Loucy (cell line): ENCODE measurements around the gene KCNQ5.

Experiments used
- EZH2phosphoT487 ChIP-seq: fragments of 200-600 bp; IDR thresholded peaks from 2 replicates; pipeline ENCODE4 v1.6.1; 2018; ENCODE audit warnings: antibody characterized with exemption, mild to moderate bottlenecking, moderate library complexity, borderline replicate concordance
- TF ChIP-seq, protein P1 (sequence below): fragments of 200-600 bp; sonication (generic); conservative IDR thresholded peaks from 2 replicates; pipeline ENCODE4 v1.5.1; 2014; ENCODE audit warnings: mild to moderate bottlenecking, antibody characterized with exemption, low read length

DNA sequence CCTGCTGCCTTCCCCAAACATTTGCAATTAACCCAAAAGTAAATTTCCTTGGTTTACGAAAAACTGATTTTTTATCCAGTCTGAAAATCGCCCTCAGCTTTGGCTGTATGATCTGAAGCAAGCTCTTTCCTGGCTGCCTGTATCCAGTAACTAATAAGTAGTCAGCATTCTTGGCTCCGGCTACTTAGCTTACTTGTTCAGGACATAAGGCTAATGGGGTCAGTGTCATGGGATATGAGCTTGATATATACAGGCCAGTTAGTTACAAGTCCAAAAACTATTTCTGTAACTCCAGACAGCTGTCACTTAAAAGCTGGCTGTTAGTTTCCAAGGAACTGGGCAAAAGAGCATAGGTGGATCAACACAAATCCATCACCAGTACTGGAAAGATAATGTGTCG is 547.2 kb downstream of the KCNQ5 start:
- TF ChIP-seq, protein P1, sequence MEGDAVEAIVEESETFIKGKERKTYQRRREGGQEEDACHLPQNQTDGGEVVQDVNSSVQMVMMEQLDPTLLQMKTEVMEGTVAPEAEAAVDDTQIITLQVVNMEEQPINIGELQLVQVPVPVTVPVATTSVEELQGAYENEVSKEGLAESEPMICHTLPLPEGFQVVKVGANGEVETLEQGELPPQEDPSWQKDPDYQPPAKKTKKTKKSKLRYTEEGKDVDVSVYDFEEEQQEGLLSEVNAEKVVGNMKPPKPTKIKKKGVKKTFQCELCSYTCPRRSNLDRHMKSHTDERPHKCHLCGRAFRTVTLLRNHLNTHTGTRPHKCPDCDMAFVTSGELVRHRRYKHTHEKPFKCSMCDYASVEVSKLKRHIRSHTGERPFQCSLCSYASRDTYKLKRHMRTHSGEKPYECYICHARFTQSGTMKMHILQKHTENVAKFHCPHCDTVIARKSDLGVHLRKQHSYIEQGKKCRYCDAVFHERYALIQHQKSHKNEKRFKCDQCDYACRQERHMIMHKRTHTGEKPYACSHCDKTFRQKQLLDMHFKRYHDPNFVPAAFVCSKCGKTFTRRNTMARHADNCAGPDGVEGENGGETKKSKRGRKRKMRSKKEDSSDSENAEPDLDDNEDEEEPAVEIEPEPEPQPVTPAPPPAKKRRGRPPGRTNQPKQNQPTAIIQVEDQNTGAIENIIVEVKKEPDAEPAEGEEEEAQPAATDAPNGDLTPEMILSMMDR: no peak
- TF ChIP-seq EZH2phosphoT487: no peak
